GM19025 (cell line): ENCODE measurements around the gene INO80E.
"Not testable (repeated sequence)": the region's sequence is repeated elsewhere in the genome, so short reads cannot be mapped to it uniquely, and the experiment has no call there.

Experiments
- ATAC-seq: cut with Tn5 transposase; IDR thresholded peaks from one replicate; pipeline ENCODE4 v1.9.1; 2021; ENCODE audit warnings: mild to moderate bottlenecking, low read depth, moderate library complexity; ENCODE audit not compliant: unreplicated experiment

Gene INO80E, protein sequence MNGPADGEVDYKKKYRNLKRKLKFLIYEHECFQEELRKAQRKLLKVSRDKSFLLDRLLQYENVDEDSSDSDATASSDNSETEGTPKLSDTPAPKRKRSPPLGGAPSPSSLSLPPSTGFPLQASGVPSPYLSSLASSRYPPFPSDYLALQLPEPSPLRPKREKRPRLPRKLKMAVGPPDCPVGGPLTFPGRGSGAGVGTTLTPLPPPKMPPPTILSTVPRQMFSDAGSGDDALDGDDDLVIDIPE

DNA sequence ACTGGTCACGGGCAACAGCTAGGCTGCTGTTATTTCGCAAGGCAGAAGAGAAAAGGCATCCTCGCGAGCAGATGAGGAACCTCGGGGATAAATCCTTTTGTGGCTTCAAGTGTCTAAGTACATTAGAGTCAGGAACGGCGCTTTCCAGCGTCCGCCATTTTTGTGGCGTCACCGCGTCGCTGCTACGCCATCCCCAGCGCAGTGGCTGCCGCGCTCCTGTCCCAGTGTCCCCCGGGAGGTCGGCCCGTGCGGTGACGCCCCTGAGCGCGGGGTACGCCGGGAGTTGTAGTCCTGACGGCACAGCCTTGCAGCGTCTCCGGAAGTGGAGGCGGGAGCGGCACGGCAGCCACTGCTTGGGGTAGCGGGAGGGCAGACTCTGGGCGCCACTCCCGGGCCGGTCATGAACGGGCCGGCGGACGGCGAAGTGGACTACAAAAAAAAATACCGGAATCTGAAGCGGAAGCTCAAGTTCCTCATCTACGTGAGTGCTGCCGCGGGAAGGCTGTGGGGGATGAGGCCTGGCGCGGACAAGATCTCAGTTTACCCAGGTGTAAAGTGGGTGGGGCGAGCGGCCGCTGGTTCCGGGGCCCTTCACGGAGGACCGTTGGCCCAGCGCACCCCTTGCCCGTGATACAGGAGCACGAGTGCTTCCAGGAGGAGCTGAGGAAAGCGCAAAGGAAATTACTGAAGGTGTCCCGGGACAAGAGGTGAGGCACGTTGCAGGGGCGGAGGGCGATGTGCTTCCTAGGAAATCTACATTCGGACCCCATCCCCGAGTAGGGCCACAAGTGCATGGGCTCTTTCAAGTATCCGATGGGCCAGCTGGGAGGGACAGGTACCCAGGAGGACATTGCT lies at the start of gene INO80E:
Gene INO80E (plus strand): TSS at position 331 of the 855 bp plus-strand sequence. CDS start 70 bp downstream, at position 401.
- ATAC-seq: peak; percentile 91

DNA sequence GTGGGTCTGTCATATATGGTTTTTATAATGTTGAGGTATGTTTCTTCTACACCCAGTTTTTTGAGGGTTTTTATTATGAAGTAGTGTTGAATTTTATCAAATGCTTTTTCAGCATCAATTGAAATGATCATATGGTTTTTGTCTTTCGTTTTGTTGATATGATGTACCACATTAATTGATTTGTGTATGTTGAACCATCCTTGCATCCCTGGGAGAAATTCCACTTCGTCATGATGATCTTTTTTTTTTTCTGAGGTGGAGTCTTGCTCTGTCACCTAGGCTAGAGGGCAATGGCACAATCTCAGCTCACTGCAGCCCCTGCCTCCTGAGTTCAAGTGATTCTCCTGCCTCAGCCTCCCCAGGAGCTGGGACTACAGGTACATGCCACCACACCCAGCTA lies 48.1 kb upstream of the INO80E start:
- no peak for ATAC-seq

DNA sequence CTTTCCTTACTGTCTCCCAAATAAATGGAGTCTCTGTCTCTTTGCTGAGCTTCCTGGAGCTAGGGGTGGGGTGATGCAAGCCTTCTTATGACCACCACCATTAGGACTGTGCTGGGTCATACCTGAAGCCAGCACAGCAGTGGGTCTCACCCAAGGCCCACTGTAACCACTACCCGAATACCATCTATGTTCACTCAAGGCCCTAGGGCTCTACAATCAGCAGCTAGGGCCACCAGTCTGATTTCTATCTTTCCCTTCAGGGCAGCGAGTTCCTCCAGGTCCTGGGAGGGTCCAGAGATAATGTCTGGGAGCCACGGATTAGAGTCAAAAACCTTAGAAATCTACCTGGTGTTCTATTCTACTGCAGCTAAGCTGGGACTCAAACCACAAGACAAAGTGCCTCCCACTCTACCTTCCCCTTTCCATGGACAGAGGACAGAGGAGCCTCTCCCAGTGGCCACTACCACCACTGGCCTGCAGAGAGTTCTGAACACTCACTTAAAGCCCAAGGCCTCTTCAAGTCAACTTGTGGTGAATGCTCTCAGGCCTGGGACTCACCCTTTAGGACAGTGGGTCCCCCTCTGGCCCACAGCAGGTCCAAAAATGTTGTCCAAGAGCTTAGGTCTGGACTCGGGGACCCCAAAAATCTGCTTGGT lies 45.1 kb upstream of the INO80E start:
- ATAC-seq: no peak

DNA sequence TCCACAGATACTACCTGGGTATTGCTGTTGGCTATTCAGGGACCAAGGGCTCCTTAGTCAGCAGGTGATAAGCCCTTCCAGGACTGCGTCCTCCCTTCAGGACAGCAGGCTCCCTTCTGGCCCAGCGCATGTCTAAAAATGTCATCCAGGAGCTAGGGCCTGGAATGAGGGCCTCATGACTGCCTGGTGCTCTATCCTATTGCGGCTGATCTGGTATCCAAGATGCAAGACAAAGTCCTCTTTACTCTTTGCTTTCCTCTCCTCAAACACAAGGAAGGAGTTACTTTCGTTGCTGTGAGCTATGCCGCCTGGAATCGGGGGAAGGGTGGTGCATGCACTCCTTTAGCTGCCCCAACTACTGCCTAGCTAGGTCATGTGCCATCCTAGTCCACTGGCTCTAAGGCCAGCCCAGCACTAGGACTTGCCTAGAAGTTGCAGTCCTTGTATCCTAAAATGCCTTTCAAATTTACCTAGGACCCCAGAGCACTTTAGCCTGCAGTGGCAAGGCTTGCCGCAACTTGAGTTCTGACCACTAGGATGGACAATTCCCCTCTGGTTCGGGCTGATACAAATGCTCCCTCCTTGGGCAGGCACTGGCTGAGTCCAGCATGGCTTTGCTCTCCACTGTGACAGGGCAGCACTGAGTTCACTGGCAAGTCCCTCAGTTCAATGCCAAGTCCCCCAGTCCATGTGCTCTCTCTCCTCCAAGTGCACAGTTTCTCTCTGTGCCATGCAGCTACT lies 44.2 kb upstream of the INO80E start:
- no peak for ATAC-seq

DNA sequence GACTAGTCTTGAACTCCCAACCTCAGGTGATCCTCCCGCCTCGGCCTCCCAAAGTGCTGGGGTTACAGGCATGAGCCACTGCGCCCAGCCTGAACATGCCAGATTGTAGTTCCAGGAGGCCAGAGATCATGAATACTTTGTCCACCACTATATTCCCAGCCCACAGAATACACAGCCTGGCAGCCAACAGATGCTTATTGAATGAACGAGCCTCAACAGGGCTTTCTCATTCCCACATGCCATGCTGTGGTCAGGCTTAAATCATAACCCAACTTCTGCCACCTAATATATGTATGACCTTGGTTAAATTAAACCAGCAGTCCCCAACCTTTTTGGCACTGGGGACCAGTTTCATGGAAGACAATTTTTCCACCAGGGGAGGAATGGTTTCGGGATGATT lies 37.3 kb upstream of the INO80E start:
- no peak for ATAC-seq

DNA sequence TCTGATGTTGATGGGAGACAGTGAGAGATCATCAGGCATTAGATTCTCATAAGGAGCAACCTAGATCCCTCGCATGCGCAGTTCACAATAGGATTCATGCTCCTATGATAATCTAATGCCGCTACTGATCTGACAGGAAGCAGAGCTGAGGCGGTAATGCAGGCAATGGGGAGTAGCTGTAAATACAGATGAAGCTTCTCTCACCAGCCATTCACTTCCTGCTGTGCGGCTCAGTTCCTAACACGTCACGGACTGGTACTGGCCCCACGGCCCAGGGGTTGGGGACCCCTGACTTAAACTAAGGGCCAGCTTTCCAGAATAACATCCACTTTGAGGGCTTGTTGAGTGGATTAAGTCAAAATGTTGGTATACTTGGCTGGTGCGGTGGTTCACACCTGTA lies 36.7 kb upstream of the INO80E start:
- no peak for ATAC-seq

DNA sequence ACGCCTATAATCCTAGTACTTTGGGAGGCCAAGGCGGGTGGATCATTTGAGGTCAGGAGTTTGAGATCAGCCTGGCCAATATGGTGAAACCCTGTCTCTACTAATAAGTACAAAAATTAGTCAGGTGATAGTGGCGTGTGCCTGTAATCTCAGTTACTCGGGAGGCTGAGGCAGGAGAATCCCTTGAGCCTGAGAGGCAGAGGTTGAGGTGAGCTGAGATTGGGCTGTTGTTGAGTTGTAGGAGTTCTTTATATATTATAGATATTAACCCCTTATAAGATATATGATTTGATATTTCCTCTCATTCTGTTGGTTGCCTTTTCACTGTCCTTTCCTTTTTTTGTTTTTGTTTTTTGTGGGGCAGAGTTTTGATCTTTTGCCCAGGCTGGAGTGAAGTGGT lies 36.2 kb upstream of the INO80E start:
- ATAC-seq: not testable (repeated sequence)

DNA sequence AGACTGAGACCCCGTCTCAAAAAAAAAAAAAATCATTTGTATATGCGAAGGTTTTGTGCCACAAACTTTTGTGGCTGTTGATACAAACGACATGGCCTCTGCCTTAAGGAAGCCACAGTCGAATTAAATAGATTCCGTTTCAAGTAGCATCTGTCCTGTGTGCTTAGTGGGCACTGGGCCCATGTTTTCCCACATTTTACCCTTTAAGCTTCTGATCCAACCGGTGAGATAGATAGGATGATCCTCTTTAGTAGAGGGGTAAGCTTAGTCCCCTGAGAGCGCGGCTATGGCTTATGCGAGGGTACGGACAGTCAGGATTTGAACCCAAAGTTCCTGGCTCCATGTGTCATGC lies 34.9 kb upstream of the INO80E start:
- no peak for ATAC-seq

DNA sequence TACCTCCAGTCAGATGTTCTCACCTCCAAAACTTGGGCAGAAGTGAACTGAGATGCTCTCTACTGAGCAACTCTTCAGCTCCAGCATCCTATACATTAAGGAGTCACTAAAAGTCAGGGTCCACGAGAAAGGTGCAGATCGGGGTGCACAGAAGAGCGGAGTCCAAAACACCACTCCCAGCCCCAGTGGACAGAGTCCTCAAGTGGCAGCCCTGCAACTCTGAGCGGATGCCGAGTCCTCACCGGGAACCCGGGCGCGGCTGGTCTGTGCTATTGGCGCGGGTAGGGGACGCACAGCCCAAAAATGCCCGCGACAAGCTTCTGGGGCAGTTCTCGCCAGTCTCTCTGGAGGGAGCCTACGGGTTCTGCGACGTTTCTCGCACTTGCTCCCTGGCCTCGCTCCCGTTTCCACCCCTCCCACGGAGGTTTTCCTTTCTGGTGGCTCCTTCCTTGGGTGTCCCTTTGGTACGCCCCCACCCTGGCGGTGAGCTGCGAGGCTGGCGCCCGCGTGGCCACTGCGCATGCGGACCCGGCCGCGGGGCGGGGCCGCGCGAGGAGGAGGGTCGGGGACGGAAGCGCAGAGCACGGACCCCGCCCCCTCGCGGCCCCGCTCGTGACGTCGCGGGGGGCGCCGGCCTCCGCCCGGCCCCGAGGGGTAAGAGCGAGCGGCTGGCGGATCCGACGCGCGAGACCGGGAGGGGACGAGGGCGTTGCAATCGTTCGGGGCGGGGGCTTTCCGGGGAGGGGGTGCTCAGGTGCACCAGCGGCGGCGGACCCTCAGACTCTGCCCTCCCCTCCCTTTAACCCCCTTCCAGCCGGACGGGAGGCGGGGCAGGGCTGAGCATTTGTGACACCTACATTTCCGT lies 34.3 kb upstream of the INO80E start, which contains the start of gene TMEM219:
Gene TMEM219 (plus strand): TSS at position 601 of the 865 bp plus-strand sequence. CDS start 1,065 bp downstream, outside the sequence.
- peak; percentile 95 for ATAC-seq

DNA sequence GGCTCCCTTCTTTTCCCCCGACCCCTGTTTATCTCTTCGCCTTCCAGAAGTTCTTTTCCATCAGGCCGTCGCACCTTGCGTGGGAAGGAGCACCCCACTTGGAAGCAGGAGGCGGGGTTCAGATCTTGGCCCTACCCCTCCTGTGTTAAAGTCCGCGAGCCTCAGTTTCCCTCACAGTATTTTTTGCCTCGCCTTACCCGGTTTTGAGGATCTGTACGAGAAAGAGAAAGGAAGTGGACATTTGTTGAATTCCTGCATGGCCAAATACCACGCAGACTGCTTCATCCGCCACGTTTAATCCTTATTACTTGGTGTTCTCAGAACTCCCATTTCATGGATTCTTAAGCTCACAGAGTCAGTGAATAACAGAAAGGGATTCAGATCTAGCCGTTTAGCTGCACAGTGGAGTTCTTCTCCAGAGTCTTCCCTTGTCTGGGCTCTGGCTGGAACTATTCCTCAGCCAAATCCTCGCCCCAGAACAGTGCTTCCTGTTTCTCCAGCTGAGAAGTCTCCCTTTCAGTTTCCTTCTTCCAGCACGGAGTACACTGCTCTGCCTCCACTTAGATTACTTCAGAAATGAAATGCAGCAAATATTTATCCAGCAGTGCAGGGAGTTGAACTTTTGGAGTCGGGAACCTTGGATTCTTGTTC lies 33.6 kb upstream of the INO80E start:
- no peak for ATAC-seq

DNA sequence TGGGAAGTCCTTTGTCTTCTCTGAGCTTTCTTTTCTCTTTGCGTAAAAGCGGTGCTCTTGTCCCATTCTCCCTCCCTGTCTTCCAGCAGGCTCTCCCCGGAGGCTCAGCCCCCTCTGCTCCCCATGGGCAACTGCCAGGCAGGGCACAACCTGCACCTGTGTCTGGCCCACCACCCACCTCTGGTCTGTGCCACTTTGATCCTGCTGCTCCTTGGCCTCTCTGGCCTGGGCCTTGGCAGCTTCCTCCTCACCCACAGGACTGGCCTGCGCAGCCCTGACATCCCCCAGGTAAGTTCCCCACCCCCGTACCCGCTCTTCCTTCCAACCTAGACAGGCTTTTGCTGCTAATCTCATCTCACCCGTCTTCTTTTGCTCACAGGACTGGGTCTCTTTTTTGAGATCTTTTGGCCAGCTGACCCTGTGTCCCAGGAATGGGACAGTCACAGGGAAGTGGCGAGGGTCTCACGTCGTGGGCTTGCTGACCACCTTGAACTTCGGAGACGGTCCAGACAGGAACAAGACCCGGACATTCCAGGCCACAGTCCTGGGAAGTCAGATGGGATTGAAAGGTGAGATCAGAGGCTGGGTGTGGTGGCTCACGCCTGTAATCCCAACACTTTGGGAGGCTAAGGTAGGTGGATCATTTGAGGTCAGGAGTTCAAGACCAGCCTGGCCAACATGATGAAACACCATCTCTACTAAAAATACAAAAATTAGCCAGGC lies 32.9 kb upstream of the INO80E start:
- no peak for ATAC-seq

DNA sequence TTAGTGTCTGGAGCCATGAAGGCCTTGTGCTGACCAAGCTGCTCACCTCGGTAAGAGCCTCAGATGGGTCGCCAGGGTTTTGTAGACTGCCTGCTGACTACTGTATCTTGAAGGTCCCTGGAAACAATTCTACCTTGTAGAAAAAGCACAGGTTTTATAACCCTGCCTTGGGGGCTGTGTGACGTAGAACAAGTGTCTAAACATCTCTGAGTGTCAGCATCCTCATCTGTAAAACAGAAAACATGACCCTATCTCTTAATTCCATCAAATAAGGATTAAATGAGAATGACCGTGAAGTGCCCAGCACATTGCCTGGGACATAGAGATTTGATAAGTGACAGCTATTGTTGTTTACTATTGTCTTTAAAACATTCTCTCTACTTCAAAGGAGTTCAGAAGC lies 27.8 kb upstream of the INO80E start:
- ATAC-seq: no peak

DNA sequence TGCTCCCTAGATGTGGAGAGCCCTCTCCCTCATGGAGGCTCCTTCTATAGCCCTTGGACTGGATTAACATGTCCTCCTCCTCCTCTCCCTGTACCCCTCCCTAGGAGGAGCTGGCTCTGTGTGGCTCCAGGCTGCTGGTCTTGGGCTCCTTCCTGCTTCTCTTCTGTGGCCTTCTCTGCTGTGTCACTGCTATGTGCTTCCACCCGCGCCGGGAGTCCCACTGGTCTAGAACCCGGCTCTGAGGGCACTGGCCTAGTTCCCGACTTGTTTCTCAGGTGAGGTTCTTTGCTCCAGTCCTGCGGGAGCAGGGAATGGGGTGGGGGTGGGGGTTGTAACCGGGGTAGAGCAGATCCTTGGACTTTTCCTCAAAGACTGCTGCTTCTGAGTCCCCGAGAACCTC lies 24.7 kb upstream of the INO80E start:
- no peak for ATAC-seq

DNA sequence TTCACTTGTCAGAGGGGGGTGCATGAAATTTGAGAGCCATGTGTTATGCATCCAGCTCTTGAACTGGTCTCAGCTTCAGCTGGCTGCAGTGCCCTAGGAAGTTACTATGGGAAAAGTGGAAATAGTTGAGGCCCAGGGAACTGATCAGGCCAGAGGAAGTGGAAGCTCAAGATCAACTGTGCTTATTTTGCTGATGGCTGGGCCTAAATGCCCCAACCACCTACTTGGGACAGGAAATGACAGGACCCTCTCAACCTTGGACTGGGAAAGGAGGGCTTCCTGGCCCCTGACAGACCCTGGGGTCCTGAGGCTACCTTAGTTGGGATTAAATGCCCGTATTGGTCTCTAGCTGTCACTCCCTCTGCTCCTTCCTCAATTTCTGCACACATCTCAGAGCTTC lies 23.5 kb upstream of the INO80E start:
- ATAC-seq: no peak

DNA sequence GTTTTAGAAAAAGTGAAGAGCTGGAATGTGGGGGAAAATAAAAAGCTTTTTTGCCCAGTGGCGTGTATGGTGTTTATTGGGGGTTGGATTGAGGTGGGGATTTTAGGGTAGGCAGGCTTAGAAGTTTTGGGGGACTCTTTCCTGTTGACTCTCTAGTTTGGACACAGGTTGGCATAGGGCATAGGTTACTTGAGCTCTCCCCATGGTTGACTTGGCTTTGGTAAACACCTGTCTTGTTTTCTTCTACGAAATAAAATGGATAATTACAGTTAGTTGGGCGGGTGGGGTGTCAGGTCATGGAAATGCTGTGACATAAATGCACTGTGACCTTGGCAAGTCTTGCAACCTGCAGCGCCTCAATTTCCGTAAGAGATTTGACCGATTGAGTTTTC lies 23.1 kb upstream of the INO80E start:
- ATAC-seq: no peak

DNA sequence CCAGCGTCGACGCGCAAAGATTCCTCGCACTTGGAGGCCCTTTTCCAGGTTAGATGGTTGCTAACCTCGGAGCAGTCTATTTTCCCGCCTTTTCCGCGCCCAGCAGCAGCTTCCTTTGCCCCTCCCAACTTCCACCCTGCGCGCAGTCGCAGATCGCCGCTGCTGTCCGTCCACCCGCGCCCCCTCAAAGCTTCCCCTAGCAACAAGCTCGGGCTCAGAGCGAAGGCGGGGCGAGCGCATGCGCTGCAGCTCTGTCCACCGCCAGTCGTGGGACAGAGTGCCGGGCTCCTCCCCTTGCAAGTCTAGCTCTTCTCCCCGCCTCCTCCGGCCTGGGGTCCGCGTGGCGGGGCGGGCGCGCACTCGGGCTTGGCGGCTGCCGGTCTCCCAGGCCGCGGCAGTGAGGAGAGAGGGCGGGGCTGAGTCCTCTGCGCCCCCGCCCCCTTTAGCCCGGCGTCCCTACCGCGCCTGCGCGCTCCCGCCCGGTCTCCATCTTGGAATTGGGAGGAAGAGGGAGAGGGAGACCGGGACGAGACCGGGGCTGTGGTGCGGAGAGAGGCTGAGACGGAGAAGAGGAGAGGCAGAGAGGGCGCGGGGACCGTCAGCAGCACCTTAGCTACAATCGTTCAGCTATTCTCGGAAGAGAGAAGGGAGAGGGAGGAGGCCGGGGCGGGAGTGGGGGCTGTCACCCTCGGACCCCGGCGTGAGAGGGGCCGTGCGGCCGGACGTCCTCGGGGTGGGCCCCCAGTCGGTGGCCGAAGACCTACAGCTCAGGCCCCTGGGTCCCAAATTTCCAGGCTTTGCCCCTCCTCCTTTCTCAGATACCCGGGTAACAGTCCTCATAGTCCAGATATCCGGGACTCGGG lies 22.4 kb upstream of the INO80E start, which contains the start of gene TAOK2:
Gene TAOK2 (plus strand): TSS at position 485 of the 863 bp plus-strand sequence. CDS start 3,905 bp downstream, outside the sequence.
- peak; percentile 92 for ATAC-seq

DNA sequence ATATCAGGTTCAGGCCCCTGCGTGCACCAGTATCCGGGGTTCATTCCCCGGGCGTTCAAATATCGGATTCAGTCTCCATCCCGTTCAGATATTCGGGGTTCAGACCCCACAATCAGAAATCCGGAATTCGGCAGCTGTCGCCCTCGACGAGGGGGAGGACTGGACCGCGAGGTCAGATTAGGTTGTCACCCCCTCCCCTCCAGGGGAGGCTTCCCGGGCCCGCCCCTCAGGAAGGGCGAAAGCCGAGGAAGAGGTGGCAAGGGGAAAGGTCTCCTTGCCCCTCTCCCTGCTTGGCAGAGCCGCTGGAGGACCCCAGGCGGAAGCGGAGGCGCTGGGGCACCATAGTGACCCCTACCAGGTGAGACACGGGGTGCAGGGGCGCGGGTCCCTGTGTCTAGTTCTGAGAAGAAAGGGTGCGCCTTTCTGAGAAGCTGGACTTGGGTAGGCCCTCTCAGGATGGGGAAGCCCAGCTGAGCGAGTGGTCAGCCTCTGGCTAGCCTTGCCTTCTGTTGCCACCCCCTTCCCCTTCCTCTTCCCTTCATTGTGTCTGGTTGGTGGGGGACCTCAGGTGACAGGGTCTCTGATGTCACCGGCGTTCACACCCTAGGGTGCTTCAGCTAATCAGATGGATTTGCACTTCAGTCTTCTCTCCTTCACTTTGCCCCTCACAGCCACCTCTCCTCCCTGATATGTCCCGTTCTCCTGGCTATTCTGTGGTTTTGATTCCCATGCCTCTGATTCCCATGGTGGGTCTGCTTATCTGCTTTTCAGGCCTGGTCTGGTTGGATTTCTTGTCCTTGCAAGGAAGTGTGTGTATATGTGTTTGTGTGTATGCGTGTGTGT lies 21.5 kb upstream of the INO80E start:
- ATAC-seq: no peak
